Left lung (tissue), 10 donors: ENCODE data around the gene ZBTB14. TPM values are rescaled to one million over a fixed set of nuclear protein-coding genes. Genes with fewer than 3 reads are reported as not detected.

Source experiments
- ATAC-seq: fragments of 200-7000 bp; cut with Tn5 transposase; one replicate; pipeline ENCODE4 v1.9.1; 2020; ENCODE audit warnings: moderate library complexity
- DNase-seq, 4 donors: peaks; one replicate each; pipeline ENCODE4 v3.0.0-alpha.2; 2013 to 2020
- H3K27ac ChIP-seq, 2 donors: fragments of 200-600 bp; sonication (generic) in 1 of 2; one replicate each; pipeline versions ENCODE4 v1.5.0 to v1.8.0; 2020 to 2021
- H3K27me3 ChIP-seq, 2 donors: fragments of 200-600 bp; sonication (generic) in 1 of 2; one replicate each; pipeline versions ENCODE4 v1.5.0 to v1.8.0; 2020 to 2021
- H3K36me3 ChIP-seq, 2 donors: fragments of 200-600 bp; sonication (generic) in 1 of 2; one replicate each; pipeline versions ENCODE4 v1.5.0 to v1.8.0; 2020 to 2021
- H3K4me1 ChIP-seq, 2 donors: fragments of 200-600 bp; one replicate each; pipeline ENCODE4 v1.8.0; 2021
- H3K4me3 ChIP-seq, 2 donors: fragments of 200-600 bp; sonication (generic) in 1 of 2; one replicate each; pipeline versions ENCODE4 v1.5.0 to v1.8.0; 2020 to 2021; ENCODE audit warnings: mild to moderate bottlenecking in 1 of 2
- H3K9me3 ChIP-seq, 2 donors: fragments of 200-600 bp; sonication (generic) in 1 of 2; one replicate each; pipeline versions ENCODE4 v1.5.0 to v1.8.0; 2020 to 2021
- intact Hi-C, 2 donors: fragments of 100-400 bp; cut with DNase I; formaldehyde crosslinking; loops; one replicate each; pipeline versions ENCODE4 v1.11.2 to v1.14.2; 2022
- polyA plus RNA-seq, 6 donors: library from polyadenylated mRNA; unstranded; fragments of 120-200 nt; gene quantifications; one replicate each; pipeline ENCODE4 v1.2.1, GENCODE V29; 2013; ENCODE audit not compliant: insufficient read length in 6 of 6
- total RNA-seq, 2 donors: library from RNA; stranded (reverse); fragmentation: NEBNext Ultra II Directional; extraction: Animal tissue kit (Norgen Biotek cat#: 25700); gene quantifications; one replicate each; pipeline ENCODE4 v1.2.1, GENCODE V29; 2021
- TF ChIP-seq, protein P1 (sequence below), 2 donors: fragments of 200-600 bp; sonication (generic) in 1 of 2; IDR thresholded peaks; one replicate each; pipeline versions ENCODE4 v1.5.0 to v1.8.0; 2021; ENCODE audit warnings: antibody characterized with exemption in 2 of 2
- donor health status: DM: no; HTN: yes; CAD: no.
- donor health status: DM: no; HTN: no; CAD: no.

Gene ZBTB14
- total and polyA plus RNA-seq, 8 donors: 8.7 to 22.5 (median 19.7) TPM

DNA sequence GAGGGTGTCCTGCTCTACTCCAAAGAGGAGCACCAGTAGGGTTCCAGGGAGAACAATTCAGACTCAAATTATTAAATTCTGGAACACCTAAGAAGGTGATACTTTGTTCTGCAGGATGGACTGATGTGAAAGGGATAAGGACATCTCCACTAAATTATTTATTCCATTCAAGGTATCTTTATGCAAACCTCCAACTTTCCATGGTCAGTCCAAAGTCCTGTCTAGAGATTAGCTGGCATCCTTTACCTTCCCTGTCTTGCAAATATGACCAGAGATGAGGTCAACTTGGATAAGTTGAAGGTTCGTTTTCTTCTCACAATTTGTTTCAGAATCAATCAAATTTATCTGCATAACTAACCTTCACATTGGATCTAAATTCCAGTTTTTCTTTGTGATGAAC lies 8.7 kb upstream of the ZBTB14 start:
- intact Hi-C loops: no loop called here
- H3K4me1 ChIP-seq: no peaks in the 10 kb centered on the region

DNA sequence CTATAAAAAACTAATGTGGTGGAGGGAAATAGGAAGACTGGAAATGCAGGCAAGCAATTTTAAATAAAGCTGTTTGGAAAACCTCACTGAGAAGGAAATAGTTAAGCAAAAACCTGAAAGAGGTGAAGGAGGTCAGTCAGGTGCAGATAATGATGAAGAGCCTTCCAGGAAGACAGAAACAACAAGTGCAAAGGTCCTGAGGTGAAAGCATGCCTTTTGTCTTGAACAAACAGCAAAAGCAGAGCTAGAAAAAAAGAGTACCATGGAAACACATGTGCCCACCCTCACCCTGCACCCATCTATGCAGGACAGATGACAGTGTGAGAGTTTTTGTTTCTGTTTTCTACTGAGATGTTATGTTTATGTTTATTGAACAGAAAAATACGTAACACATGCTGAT lies 8.1 kb upstream of the ZBTB14 start:
- no peak overlapping the region for H3K27ac ChIP-seq
- H3K4me3 ChIP-seq: no peak overlapping the region
- no peaks in the 10 kb centered on the region for H3K36me3 ChIP-seq
- H3K9me3 ChIP-seq: no peaks in the 10 kb centered on the region
- no peaks in the 10 kb centered on the region for H3K4me1 ChIP-seq
- no peak for ATAC-seq
- H3K27me3 ChIP-seq: peaks cover 5 to 21% of the 10 kb centered on the region in 2 donors
- no peak for DNase-seq
- TF ChIP-seq, protein P1, sequence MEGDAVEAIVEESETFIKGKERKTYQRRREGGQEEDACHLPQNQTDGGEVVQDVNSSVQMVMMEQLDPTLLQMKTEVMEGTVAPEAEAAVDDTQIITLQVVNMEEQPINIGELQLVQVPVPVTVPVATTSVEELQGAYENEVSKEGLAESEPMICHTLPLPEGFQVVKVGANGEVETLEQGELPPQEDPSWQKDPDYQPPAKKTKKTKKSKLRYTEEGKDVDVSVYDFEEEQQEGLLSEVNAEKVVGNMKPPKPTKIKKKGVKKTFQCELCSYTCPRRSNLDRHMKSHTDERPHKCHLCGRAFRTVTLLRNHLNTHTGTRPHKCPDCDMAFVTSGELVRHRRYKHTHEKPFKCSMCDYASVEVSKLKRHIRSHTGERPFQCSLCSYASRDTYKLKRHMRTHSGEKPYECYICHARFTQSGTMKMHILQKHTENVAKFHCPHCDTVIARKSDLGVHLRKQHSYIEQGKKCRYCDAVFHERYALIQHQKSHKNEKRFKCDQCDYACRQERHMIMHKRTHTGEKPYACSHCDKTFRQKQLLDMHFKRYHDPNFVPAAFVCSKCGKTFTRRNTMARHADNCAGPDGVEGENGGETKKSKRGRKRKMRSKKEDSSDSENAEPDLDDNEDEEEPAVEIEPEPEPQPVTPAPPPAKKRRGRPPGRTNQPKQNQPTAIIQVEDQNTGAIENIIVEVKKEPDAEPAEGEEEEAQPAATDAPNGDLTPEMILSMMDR (IDR thresholded peaks at IDR 0.05): no peak
- intact Hi-C loops: no loop called here

More for the DNA sequence above, 8.7 kb upstream of the ZBTB14 start:
- Histone ChIP-seq H3K27me3 (peaks cover 5 to 21% of the 10 kb centered on the region in 2 donors), H3K4me3 (no peak overlapping the region), H3K9me3 (no peaks in the 10 kb centered on the region), H3K36me3 (no peaks in the 10 kb centered on the region), H3K27ac (no peak overlapping the region)
- DNase-seq: no peak
- ATAC-seq: no peak
- TF ChIP-seq, protein P1 (IDR thresholded peaks at IDR 0.05): no peak

DNA sequence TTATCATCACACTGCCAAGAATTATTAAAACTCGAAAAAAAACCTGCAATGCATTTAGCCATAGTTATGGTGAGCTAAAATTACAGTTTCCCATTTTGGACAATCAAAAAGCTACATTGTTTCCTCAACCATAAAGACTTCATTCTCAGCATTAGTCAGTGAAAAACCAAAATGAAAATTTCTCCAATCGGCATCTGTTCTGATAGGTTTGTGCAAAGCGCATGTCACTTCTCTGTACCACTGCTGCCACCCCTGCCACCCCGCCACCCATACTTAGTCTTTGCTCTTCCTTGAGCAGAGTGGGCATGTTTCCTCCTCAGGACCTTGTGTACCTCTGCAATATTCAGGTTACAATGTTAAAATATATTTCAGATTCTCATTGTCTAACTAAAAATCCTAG lies 7.1 kb upstream of the ZBTB14 start:
- TF ChIP-seq, protein P1 (IDR thresholded peaks at IDR 0.05): no peak
- Histone ChIP-seq H3K36me3 (no peaks in the 10 kb centered on the region), H3K4me1 (no peaks in the 10 kb centered on the region), H3K27ac (no peak overlapping the region), H3K27me3 (peaks cover 5 to 21% of the 10 kb centered on the region in 2 donors), H3K4me3 (no peak overlapping the region), H3K9me3 (no peaks in the 10 kb centered on the region)
- intact Hi-C loops: no loop called here
- ATAC-seq (no peak), DNase-seq (no peak)

DNA sequence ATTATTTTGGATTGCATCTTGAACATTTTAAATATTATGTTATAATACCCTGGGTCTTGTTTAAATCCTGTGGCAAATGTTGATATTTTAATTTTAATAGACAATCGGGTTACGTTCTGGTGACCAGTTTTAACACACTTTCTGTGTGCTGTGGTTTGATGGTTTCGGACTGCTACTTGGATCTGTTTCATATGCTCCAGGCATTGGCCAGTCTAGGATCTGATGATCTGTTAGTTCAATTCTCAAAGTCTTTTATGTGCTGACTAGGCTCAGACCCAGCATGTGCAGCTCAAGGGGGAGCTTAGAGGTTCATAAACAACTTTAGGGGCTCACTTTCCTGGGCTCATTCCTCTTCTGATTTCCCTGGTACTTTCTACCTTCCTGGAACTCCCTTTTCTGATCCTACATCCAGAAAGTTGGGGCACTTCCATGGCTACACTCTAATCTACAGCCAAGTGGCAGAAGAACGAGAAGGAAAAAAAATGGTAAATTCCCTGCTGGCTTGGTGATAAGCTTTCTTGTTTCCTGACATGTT lies 5.0 kb upstream of the ZBTB14 start:
- DNase-seq: peak in 2 of 4 donors; percentile 54 to 60
- Histone ChIP-seq H3K9me3 (no peaks in the 10 kb centered on the region), H3K4me3 (no peak overlapping the region), H3K27me3 (peaks cover 5 to 21% of the 10 kb centered on the region in 2 donors), H3K36me3 (no peaks in the 10 kb centered on the region), H3K4me1 (peaks cover 0 to 6% of the 10 kb centered on the region in 2 donors), H3K27ac (no peak overlapping the region)
- intact Hi-C loops: no loop called here
- ATAC-seq: no peak
- TF ChIP-seq, protein P1 (IDR thresholded peaks at IDR 0.05): no peak

DNA sequence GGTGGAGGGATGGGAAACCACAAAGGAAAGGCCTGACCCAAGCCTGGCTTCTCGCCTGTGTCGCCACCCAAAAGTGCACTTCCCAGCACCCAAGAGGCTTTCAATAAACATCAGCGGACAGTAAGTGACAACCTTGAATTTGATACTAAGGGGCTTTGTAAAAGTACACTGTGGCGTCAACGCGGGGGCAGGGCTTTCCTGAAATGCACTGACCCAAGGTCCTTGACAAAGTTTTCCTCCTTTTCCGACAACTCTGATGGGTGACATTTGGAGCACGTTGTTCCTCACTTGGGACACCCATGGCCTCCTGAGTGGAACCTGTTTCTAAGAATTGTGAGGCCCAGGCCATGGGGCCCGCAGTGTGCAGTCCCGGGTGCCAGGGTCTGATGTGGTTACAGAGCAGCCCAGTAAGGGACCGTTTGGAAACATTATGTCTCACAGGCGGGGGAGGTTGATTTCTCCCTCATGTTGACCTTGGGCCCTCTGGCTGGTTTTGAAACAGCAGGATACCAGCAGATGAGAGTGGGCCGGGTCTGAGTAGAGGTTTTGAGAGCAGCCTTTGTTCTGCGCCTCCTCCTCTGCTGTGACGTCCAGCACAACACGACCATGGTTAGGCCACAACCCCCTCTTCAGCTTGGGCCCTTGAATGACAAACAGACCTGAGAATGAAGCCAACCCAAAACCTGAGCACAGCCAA lies 2.8 kb upstream of the ZBTB14 start:
- Histone ChIP-seq H3K27ac (no peak overlapping the region), H3K4me3 (no peak overlapping the region), H3K4me1 (peaks cover 3 to 16% of the 10 kb centered on the region in 2 donors), H3K36me3 (no peaks in the 10 kb centered on the region), H3K27me3 (peaks cover 5 to 21% of the 10 kb centered on the region in 2 donors), H3K9me3 (no peaks in the 10 kb centered on the region)
- intact Hi-C loops: no loop called here
- TF ChIP-seq, protein P1 (IDR thresholded peaks at IDR 0.05): no peak
- ATAC-seq (no peak), DNase-seq (no peak)
